Spleen (tissue), 11 donors: ENCODE results near the gene MANBA. TPM values are rescaled to one million over a fixed set of nuclear protein-coding genes. Genes with fewer than 3 reads are reported as not detected.

Experiments used
- DNase-seq: peaks from one replicate; pipeline ENCODE4 v3.0.0-alpha.2; 2020
- H3K27ac ChIP-seq, 8 donors: fragments of 200-600 bp; sonication (generic) in 7 of 8; 1 replicate in 4 of 8; 2 replicates in 4 of 8; pipeline versions ENCODE4 v1.5.0 to v1.8.0; 2016 to 2021; ENCODE audit warnings: inconsistent platforms in 4 of 8, mild to moderate bottlenecking in 4 of 8, moderate library complexity in 1 of 8
- H3K27me3 ChIP-seq, 7 donors: fragments of 200-600 bp; sonication (generic) in 6 of 7; replicated peaks in 1 of 7; 1 replicate in 4 of 7; 2 replicates in 3 of 7; pipeline versions ENCODE4 v1.5.0 to v1.8.0; 2016 to 2021; ENCODE audit warnings: inconsistent platforms in 3 of 7, mild to moderate bottlenecking in 1 of 7
- H3K36me3 ChIP-seq, 6 donors: fragments of 200-600 bp; sonication (generic) in 5 of 6; 1 replicate in 4 of 6; 2 replicates in 2 of 6; pipeline versions ENCODE4 v1.5.0 to v1.8.0; 2016 to 2021; ENCODE audit warnings: inconsistent platforms in 2 of 6
- H3K4me1 ChIP-seq, 6 donors: fragments of 200-600 bp; sonication (generic) in 5 of 6; 1 replicate in 3 of 6; 2 replicates in 3 of 6; pipeline versions ENCODE4 v1.5.0 to v1.8.0; 2016 to 2021; ENCODE audit warnings: inconsistent platforms in 3 of 6
- H3K4me3 ChIP-seq, 8 donors: fragments of 200-600 bp; sonication (generic) in 7 of 8; 1 replicate in 4 of 8; 2 replicates in 4 of 8; pipeline versions ENCODE4 v1.5.0 to v1.8.0; 2016 to 2021; ENCODE audit warnings: inconsistent platforms in 4 of 8, mild to moderate bottlenecking in 4 of 8, moderate library complexity in 2 of 8
- H3K9me3 ChIP-seq, 8 donors: fragments of 200-600 bp; sonication (generic) in 7 of 8; 1 replicate in 4 of 8; 2 replicates in 4 of 8; pipeline versions ENCODE4 v1.5.0 to v1.8.0; 2016 to 2021; ENCODE audit warnings: inconsistent platforms in 4 of 8
- POLR2A ChIP-seq, 3 donors: fragments of 450-650 bp; IDR thresholded peaks; one replicate each; pipeline ENCODE4 v1.5.1; 2017; ENCODE audit warnings: antibody characterized with exemption in 3 of 3, mild to moderate bottlenecking in 1 of 3
- POLR2AphosphoS5 ChIP-seq, 3 donors: sonication (generic); formaldehyde crosslinking; IDR thresholded peaks; one replicate each; pipeline ENCODE4 v1.5.1; 2017; ENCODE audit warnings: antibody characterized with exemption in 3 of 3
- WGBS, 5 donors: extraction: QIAGEN DNeasy Blood & Tissue Kit in 3 of 5; methylation state at CpG; one replicate each; pipeline versions ENCODE4 v1.1.5 to v1.1.7; 2013 to 2018; 5-methylcytosine and 5-hydroxymethylcytosine counted together
- intact Hi-C: fragments of 100-400 bp; cut with DNase I; formaldehyde crosslinking; loops from one replicate; pipeline ENCODE4 v1.15.0; 2023; ENCODE audit warnings: low total_unique reads
- polyA plus RNA-seq, 3 donors: library from polyadenylated mRNA; stranded (reverse); fragments of 200-250 nt; gene quantifications; one replicate each; pipeline ENCODE4 v1.2.1, GENCODE V29; 2013
- total RNA-seq, 7 donors: library from RNA; depleted of rRNA in 3 of 7; stranded (reverse); fragments of >200 nt in 3 of 7; fragmentation: NEBNext Ultra II Directional in 4 of 7; extraction: Animal tissue kit (Norgen Biotek cat#: 25700) in 4 of 7; gene quantifications; one replicate each; pipeline versions ENCODE4 v1.1.0 to v1.2.1, GENCODE V29; 2016 to 2021
- TF ChIP-seq, protein P1 (sequence below), 11 experiments: fragments of 200-600 bp in 7 of 11; fragments of 450-650 bp in 4 of 11; sonication (generic) in 4 of 11; IDR thresholded peaks in 8 of 11; conservative IDR thresholded peaks in 3 of 11; 1 replicate in 7 of 11; 2 replicates in 4 of 11; pipeline versions ENCODE4 v1.4.0 to v1.8.0; 2016 to 2021; ENCODE audit warnings: antibody characterized with exemption in 11 of 11, inconsistent platforms in 4 of 11, mild to moderate bottlenecking in 1 of 11
- donor health status: healthy with polysubstance abuse.
- donor health status: DM: no; HTN: no; CAD: no; lungs with moderate emphysema.
- donor health status: DM: no; HTN: no; CAD: no.
- donor health status: Bipolar disorder and iron deficiency.
- donor health status: healthy.
- donor health status: DM: no; HTN: no; CAD: no.
- donor health status: DM: yes; HTN: yes; CAD: no.

The MANBA gene
- total and polyA plus RNA-seq, 10 donors, result 15.7 to 112 (median 50.3) TPM

DNA sequence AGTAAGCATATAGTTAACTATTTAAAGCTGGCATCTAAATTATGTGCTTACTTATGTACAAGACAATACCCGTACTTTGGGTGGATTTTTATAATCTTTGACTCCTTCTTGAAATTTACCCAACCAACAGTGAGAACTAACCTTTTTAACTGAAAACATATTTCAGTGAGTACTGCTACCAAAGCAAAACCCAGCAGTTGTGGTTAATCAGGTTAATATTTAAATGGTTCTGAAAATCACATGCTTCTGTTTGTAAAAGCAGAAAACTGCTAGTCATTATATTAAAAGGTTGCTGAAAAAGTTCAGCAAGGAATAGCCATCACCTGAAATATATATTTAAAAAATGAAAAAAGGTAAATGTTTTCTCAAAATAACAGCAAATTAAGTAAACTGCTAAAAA, 46.6 kb upstream of the MANBA start:
- Histone ChIP-seq H3K27me3 (no peaks in the 10 kb centered on the region), H3K4me1 (peaks cover 27 to 96% (median 56%) of the 10 kb centered on the region in 6 donors), H3K27ac (no peak overlapping the region), H3K9me3 (no peaks in the 10 kb centered on the region), H3K36me3 (peaks cover 0 to 99% (median 46%) of the 10 kb centered on the region in 6 donors), H3K4me3 (no peak overlapping the region)
- 78 to 100% (median 86%) methylated on average over 1 of the region's 1 CpG for WGBS, 5 donors
- intact Hi-C loops, result no loop called here
- no peak for DNase-seq
- TF ChIP-seq, protein P1, sequence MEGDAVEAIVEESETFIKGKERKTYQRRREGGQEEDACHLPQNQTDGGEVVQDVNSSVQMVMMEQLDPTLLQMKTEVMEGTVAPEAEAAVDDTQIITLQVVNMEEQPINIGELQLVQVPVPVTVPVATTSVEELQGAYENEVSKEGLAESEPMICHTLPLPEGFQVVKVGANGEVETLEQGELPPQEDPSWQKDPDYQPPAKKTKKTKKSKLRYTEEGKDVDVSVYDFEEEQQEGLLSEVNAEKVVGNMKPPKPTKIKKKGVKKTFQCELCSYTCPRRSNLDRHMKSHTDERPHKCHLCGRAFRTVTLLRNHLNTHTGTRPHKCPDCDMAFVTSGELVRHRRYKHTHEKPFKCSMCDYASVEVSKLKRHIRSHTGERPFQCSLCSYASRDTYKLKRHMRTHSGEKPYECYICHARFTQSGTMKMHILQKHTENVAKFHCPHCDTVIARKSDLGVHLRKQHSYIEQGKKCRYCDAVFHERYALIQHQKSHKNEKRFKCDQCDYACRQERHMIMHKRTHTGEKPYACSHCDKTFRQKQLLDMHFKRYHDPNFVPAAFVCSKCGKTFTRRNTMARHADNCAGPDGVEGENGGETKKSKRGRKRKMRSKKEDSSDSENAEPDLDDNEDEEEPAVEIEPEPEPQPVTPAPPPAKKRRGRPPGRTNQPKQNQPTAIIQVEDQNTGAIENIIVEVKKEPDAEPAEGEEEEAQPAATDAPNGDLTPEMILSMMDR (IDR thresholded peaks at IDR 0.05 in 8 of 11, conservative IDR thresholded peaks at IDR 0.05 in 3 of 11), result no peak
- TF ChIP-seq POLR2A (IDR thresholded peaks at IDR 0.05) (no peak), POLR2AphosphoS5 (IDR thresholded peaks at IDR 0.05) (no peak)

GRCh38 chr4:102799816-102800215, 39.0 kb upstream of the MANBA start:
- Histone ChIP-seq H3K27me3 (no peaks in the 10 kb centered on the region), H3K4me3 (no peak overlapping the region), H3K27ac (no peak overlapping the region), H3K36me3 (peaks cover 0 to 100% (median 88%) of the 10 kb centered on the region in 6 donors), H3K9me3 (no peaks in the 10 kb centered on the region), H3K4me1 (peaks cover 0 to 21% (median 2%) of the 10 kb centered on the region in 6 donors)
- intact Hi-C loops, result no loop called here
- WGBS, 5 donors, result 91 to 97% (median 94%) methylated on average over 2 of the region's 2 CpGs
- DNase-seq, result no peak
- TF ChIP-seq POLR2AphosphoS5 (IDR thresholded peaks at IDR 0.05) (no peak), POLR2A (IDR thresholded peaks at IDR 0.05) (no peak)
- TF ChIP-seq, protein P1 (IDR thresholded peaks at IDR 0.05 in 8 of 11, conservative IDR thresholded peaks at IDR 0.05 in 3 of 11), result no peak

- H3K36me3 ChIP-seq, result peaks cover 0 to 85% (median 56%) of the 10 kb centered on the region in 6 donors
- WGBS, 5 donors, result 90 to 99% (median 95%) methylated on average over 2 of the region's 2 CpGs
These were observed 34.2 kb upstream of the MANBA start for GRCh38 chr4:102794999-102795398.

DNA sequence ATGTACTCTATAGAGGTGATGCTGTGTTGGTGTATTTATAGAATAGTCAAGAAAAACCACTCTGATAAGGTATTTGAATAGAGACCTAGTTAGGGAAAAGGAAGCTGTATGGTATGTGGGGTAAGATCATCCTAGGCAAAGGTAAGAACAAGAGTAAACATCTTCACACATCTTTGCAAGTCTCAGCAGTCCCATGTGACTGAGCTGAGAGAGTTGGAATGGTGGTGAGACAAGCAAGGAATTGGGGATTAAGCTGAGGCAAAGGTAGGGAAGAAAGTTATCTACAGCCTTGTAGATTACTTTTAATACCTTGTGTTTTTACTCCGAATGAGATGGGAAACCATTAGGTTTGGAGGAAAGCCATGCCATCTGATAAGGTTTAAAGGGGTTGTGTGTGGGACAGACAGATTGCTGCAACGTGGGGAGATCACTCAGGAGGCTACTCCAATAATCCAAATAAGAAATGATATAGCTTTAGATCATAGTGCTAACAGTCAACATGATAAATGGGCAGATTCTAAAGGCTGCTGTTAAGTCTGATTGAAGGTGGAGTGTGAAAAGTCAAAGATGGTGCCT, 31.7 kb upstream of the MANBA start:
- Histone ChIP-seq H3K27me3 (no peaks in the 10 kb centered on the region), H3K36me3 (peaks cover 0 to 59% (median 35%) of the 10 kb centered on the region in 6 donors), H3K4me3 (no peak overlapping the region), H3K9me3 (peaks cover 0 to 12% (median 4%) of the 10 kb centered on the region in 8 donors), H3K27ac (no peak overlapping the region), H3K4me1 (no peaks in the 10 kb centered on the region)
- intact Hi-C loops, result no loop called here
- WGBS, 5 donors, result 88 to 96% (median 95%) methylated on average over 2 of the region's 2 CpGs
- no peak for DNase-seq
- TF ChIP-seq, protein P1 (IDR thresholded peaks at IDR 0.05 in 8 of 11, conservative IDR thresholded peaks at IDR 0.05 in 3 of 11), result no peak
- peak in 1 of 3 donors; percentile 67 for TF ChIP-seq POLR2AphosphoS5 (IDR thresholded peaks at IDR 0.05)

More at GRCh38 chr4:102794999-102795398, 34.2 kb upstream of the MANBA start:
- Histone ChIP-seq H3K9me3 (peaks cover 0 to 3% (median 0%) of the 10 kb centered on the region in 8 donors), H3K4me1 (peaks cover 0 to 4% (median 0%) of the 10 kb centered on the region in 6 donors), H3K27me3 (no peaks in the 10 kb centered on the region), H3K4me3 (no peak overlapping the region), H3K27ac (no peak overlapping the region)
- TF ChIP-seq, protein P1 (IDR thresholded peaks at IDR 0.05 in 8 of 11, conservative IDR thresholded peaks at IDR 0.05 in 3 of 11), result no peak
- TF ChIP-seq POLR2A (IDR thresholded peaks at IDR 0.05) (no peak), POLR2AphosphoS5 (IDR thresholded peaks at IDR 0.05) (no peak)
- intact Hi-C loops, result no loop called here
- no peak for DNase-seq
